ENCODE data around the gene DHX9.

- TF ChIP-seq TCF7 (IDR thresholded peaks at IDR 0.05; ENCODE audit: low read depth) (no peak), PCBP1 (IDR thresholded peaks at IDR 0.05; ENCODE audit: borderline replicate concordance, low read depth, low read length) (no peak), ARID3A (IDR thresholded peaks at IDR 0.05; ENCODE audit: low read depth, low read length) (no peak), CTCF (CRISPR knock-in tag; IDR thresholded peaks at IDR 0.05) (no peak), USF2 (IDR thresholded peaks at IDR 0.05; ENCODE audit: low read depth, low read length) (no peak), USF2 (CRISPR knock-in tag; IDR thresholded peaks at IDR 0.05; ENCODE audit: borderline replicate concordance) (no peak), PAX8 (CRISPR knock-in tag; IDR thresholded peaks at IDR 0.05; ENCODE audit: borderline replicate concordance) (no peak), ARID2 (CRISPR knock-in tag; IDR thresholded peaks at IDR 0.05; ENCODE audit: borderline replicate concordance) (no peak), SMAD3 (CRISPR knock-in tag; IDR thresholded peaks at IDR 0.05) (no peak), MAFK (conservative IDR thresholded peaks at IDR 0.05 in 1 of 2, IDR thresholded peaks at IDR 0.05 in 1 of 2; ENCODE audit: low read length in 2 of 2) (no peak), ZNF501 (CRISPR knock-in tag; IDR thresholded peaks at IDR 0.05) (no peak), E2F1 (CRISPR knock-in tag; IDR thresholded peaks at IDR 0.05) (no peak), GTF2F1 (IDR thresholded peaks at IDR 0.05; ENCODE audit: low read length) (no peak), IRF2 (CRISPR knock-in tag; IDR thresholded peaks at IDR 0.05) (no peak), KIAA2018 (CRISPR knock-in tag; IDR thresholded peaks at IDR 0.05; ENCODE audit: borderline replicate concordance) (no peak)
Measured at GRCh38 chr1:182925661-182926060, 86.5 kb downstream of the DHX9 start.
